ENCODE data around the gene FBXO47.

The FBXO47 gene

GRCh38 chr17:38899421-38899820 lies 67.8 kb downstream of the FBXO47 start:
- H3K4me3 ChIP-seq (ENCODE audit: low read length): no peak overlapping the region
- DNase-seq (ENCODE audit: low read depth): no peak
- TF ChIP-seq, protein P1, sequence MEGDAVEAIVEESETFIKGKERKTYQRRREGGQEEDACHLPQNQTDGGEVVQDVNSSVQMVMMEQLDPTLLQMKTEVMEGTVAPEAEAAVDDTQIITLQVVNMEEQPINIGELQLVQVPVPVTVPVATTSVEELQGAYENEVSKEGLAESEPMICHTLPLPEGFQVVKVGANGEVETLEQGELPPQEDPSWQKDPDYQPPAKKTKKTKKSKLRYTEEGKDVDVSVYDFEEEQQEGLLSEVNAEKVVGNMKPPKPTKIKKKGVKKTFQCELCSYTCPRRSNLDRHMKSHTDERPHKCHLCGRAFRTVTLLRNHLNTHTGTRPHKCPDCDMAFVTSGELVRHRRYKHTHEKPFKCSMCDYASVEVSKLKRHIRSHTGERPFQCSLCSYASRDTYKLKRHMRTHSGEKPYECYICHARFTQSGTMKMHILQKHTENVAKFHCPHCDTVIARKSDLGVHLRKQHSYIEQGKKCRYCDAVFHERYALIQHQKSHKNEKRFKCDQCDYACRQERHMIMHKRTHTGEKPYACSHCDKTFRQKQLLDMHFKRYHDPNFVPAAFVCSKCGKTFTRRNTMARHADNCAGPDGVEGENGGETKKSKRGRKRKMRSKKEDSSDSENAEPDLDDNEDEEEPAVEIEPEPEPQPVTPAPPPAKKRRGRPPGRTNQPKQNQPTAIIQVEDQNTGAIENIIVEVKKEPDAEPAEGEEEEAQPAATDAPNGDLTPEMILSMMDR (conservative IDR thresholded peaks at IDR 0.05; ENCODE audit: low read depth, low read length): no peak

GRCh38 chr17:38898812-38899348 lies 68.3 kb downstream of the FBXO47 start:
- DNase-seq (ENCODE audit: low read depth): no peak
- TF ChIP-seq, protein P1 (conservative IDR thresholded peaks at IDR 0.05; ENCODE audit: low read depth, low read length): no peak
- H3K4me3 ChIP-seq (ENCODE audit: low read length): no peak overlapping the region

- TF ChIP-seq, protein P1 (conservative IDR thresholded peaks at IDR 0.05; ENCODE audit: low read depth, low read length): no peak
- H3K4me3 ChIP-seq (ENCODE audit: low read length): no peak overlapping the region
- no peak for DNase-seq (ENCODE audit: low read depth)
Measured at GRCh38 chr17:38898291-38898679, 68.9 kb downstream of the FBXO47 start.

DNA sequence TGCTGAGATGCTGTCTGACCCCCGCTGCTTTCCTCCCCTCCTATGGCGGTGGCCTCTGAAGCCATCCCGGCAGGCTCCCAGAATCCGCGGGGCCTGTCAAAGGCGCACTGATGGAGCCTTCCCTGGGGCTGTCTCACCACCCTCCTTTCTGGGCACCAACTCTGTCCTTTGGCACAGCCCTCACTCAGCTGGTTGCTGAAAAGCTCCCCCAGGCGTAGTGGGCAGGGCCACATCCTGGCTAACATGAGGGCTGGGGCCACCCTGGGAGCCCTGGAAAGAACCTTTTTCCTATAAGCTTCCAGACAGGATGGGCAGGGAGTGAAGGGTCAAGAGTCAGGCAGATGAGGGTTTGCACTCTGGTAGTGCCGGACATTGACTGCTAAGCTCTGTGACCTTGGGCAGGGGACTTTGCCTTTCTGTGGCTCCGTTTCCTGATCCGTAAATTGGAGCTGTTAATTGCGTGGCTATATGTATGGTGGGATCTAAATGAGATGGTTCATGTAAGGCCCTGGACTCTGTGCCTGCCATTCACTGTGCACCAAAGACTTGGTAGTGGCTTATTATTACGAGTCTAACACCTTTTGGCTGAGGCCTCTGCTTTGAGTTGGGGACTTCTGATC lies 69.4 kb downstream of the FBXO47 start:
- H3K4me3 ChIP-seq (ENCODE audit: low read length): no peak overlapping the region
- DNase-seq (ENCODE audit: low read depth): no peak
- TF ChIP-seq, protein P1 (conservative IDR thresholded peaks at IDR 0.05; ENCODE audit: low read depth, low read length): no peak

- no peak for DNase-seq (ENCODE audit: low read depth)
- TF ChIP-seq, protein P1 (conservative IDR thresholded peaks at IDR 0.05; ENCODE audit: low read depth, low read length): no peak
- no peak overlapping the region for H3K4me3 ChIP-seq (ENCODE audit: low read length)
Measured at GRCh38 chr17:38897176-38897575, 70.0 kb downstream of the FBXO47 start.

DNA sequence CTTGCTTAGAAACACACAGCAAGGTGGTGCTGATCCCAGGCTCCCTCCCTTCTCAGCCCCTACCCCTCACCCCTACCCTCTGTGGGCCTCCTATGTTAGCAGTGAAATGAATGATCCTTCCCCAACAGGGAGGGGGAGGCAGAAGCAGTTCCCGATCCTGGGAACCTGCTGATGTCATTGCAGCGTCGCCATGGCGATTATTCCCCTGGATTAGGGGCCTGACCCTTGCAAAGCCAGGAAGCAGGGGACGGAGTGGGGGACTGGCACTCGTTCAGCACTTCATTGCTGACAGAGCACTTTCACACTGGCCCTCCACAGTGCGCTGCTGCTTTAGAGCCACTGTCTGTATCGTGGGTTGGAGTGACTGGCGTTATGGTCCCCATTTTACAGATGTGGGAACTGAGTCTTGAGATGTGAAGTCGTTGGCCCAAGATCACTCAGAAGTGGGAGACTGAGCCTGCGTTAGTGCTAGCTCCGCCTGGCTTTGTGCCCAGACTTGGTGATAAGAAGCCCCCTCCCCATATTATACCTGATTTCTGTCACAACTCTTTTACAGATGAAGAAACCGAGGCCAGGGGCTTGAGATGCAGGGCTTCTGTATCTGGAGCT lies 70.8 kb downstream of the FBXO47 start:
- no peak overlapping the region for H3K4me3 ChIP-seq (ENCODE audit: low read length)
- TF ChIP-seq, protein P1 (conservative IDR thresholded peaks at IDR 0.05; ENCODE audit: low read depth, low read length): no peak
- DNase-seq (ENCODE audit: low read depth): peak; percentile 71

DNA sequence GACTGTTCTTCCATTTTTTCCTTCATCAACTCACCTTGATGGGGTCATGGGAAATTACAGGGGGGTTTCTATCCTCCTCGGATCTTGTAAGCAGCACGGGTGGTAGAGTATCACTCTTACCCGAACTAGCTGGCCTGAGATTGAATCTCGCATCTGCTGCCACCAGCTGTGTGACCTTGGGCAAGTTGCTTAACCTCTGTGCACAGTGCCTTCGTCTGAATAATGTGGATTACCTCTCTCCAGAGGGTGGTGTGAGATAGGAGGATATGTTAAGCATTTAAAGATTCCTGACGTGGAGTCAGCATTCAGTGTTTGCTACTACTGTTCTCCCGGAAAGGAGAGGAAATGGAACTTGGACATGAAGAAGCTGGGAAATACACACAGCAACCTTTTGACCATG lies 72.9 kb downstream of the FBXO47 start:
- no peak overlapping the region for H3K4me3 ChIP-seq (ENCODE audit: low read length)
- TF ChIP-seq, protein P1 (conservative IDR thresholded peaks at IDR 0.05; ENCODE audit: low read depth, low read length): no peak

More for the DNA sequence above, 72.9 kb downstream of the FBXO47 start:
- no peak for DNase-seq (ENCODE audit: low read depth)
